Fibroblast of skin of left quadriceps (primary cell): ENCODE results near the gene ACOT8.
"Not testable (repeated sequence)": the region's sequence is repeated elsewhere in the genome, so short reads cannot be mapped to it uniquely, and the experiment has no call there.

Source experiments
- DNase-seq, 2 experiments: peaks; one replicate each; pipeline ENCODE4 v3.0.0-alpha.2; 2013; ENCODE audit warnings: low read depth in 2 of 2

Gene ACOT8

DNA sequence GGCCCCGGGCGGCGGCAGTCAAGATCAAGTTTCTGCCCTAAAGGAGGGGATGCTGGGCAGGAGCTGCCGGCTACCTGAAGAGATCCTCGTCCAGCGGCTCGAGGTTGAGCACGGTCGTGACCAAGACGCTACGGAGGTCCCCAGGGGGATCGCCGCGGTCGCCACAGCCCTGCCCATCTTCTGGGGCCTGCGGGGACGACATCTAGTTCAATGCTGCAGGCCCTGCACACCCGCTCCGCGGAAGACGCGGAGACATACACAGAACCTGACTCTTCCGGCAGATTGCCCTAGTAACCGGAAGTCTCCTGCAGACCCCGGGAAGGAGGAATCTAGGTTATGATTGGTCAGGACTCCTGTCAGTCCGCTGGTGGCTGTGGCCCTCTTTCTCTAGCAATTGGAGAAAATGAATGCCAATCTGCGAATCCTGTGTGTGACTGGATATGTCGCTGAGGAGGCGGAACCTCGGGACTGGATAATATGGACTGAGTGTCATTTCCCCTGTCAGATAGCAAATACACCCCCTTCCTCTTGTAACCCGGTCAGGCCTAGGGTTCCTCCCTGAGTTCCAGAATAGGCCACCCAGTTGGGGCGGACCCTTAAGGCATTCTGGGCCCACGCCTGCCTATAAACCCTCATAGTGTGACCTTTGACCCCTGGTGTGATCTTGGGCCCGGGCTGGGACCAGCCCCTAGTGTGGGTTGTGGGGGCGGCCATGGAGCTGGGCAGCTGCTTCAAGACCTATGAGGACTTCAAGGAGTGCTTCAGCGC lies at the start of gene ACOT8, which contains the start of gene ZSWIM3:
Gene ACOT8, minus strand, starts transcription at position 279 of the 768 bp plus-strand sequence. Its CDS starts 77 bp downstream, at position 202.
Gene ZSWIM3, plus strand, starts transcription at position 501 of the 768 bp plus-strand sequence. Its CDS starts 212 bp downstream, at position 713.
- DNase-seq: peak; percentile 100

- no peak for DNase-seq
Measured at GRCh38 chr20:45905505-45906079, 48.4 kb upstream of the ACOT8 start.

DNA sequence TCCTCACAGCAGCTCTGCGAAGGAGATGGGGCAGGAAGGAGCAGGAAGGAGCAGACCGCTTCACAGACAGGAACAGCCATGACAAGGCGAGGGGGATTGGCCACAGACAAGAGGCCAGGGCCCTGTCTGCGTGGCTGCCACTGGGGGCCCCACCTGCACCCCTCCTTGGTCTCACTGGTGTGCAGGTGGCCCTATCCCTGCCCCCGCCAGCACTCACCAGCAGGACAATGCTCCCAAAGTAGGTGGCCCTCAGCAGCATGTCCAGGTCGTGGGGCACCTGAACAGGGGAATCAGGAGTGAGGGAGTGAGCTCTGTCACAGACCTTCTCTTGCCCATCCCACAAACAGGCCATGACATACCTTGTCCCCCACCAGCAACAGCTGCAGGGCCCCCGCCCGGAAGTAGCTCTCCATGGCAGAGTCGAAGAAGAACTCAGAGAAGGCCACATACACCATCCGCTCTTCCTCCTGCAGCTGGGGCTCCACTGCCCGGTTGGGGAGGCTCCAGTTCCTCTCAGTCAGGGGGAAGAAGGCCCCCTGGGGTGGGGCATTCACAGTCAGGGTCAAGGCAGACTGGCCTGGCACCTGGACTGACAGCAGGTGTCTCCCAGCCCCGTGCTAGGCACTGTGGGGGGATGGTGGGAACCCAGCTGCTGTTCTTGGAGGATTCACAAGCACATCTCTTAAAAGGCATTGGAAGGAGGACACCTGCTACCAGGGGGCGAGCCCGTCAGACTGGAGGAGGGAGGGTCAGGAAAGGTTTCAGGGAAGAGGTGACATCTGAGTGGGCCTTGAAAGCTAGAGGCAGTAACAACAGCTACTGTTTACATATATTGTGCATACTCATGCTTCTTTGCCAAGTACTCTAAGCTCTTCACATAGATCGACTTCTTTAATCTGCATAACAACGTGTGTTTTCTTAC lies 47.7 kb upstream of the ACOT8 start:
- no peak for DNase-seq

DNA sequence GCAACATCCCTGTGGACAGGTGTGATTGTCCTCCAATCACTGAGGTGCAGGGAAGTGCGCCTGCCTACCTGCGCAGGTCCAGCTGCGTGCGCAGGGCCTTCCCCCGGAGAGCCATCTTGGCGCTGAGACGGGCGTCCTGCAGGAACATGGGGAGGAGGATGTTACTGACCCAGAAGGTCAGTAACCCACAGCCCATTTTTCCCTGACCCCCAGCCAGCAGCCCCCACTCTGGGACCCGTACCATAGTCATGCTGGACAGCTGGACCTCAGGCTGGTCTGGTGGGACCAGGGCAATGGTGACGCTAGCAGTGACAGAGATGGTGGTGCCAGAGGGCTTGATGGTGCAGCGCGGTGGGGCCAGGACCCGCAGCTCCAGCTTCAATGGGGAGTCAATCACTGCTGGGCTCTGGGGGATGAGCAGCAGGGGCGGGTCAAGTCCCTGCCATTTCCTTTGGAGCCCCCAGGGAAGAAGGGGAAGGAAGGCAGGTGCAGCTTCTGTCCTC lies 45.1 kb upstream of the ACOT8 start:
- DNase-seq: no peak

GRCh38 chr20:45901332-45901731 lies 44.1 kb upstream of the ACOT8 start:
- not testable (repeated sequence) for DNase-seq

DNA sequence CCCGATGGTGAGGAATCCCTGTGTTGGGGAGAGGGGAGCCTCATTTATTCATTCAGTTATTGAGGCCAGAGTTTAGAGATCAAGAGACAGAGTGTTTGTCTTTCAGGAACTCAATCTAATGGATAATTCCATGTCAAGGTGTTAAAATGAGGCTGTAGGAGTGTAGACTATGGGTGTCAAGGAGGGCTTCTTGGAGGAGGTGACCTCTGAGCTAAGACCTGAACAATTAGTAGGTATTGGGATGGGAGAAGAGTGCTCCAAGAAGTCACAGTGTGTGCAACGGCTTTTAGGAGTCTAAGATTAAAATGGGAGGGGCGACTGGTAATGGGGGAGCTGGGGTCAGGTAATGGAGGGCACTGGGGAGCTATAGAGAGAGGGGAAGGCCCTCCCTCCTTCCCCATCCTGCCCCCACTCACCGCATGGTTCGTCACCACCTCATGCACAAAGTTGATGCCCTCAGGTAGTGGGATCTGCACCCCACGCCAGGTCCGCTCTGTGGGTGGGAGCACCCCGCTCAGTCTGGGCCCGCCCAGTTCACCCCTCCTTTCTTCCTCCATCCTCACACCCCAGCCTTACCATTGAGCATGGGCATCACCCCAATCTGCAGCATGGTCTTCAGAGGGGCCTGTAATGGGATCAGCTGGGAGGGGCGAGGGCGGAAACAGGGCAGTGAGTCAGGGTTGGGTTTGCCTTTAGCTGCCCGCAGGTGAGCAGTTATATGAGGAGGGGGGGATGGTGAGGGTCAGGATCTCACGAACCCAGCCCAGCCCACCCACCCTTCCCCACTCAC lies 42.0 kb upstream of the ACOT8 start:
- no peak for DNase-seq

DNA sequence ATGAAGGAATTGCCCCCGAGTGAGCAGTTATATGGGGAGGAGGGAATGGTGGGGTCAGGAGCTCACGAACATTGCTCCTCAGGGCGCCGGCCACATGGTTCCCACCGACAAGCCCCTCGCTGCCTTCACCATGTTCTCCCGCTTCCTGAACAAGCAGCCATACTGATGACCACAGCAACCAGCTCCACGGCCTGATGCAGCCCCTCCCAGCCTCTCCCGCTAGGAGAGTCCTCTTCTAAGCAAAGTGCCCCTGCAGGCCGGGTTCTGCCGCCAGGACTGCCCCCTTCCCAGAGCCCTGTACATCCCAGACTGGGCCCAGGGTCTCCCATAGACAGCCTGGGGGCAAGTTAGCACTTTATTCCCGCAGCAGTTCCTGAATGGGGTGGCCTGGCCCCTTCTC lies 41.1 kb upstream of the ACOT8 start:
- DNase-seq: no peak

DNA sequence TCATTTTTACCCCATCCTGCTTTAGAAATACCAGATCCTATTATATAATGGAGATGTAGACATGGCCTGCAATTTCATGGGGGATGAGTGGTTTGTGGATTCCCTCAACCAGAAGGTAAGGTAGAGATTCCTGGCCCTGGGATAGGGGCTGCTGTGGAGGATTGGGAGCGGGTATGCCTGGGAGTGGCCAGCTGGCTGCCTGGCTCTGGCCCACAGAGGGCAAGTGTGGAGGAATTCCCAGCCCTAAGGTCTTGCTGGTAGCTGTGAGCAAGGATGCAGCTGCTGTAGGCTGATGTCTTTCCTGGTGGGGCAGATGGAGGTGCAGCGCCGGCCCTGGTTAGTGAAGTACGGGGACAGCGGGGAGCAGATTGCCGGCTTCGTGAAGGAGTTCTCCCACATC lies 40.5 kb upstream of the ACOT8 start:
- DNase-seq: no peak

DNA sequence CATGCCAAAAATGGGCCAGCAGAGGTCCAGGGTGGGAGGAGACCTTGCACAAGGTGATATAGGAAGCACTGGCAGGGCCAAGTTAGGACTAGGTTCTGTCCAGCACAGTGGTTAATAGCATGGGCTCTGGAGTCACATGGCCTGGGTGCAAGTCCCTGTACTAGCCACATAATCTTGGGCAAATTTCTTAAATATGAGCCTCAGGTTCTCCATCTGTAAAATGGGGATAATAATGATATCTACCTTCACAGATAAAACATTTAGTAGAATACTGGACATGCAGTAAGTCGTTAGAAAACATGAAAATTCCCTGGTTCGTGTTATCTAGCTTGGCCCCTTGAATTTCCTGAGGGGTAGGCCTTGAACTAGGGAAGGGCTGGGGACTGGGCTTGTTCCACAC lies 40.1 kb upstream of the ACOT8 start:
- no peak for DNase-seq

GRCh38 chr20:45896641-45897161 lies 39.5 kb upstream of the ACOT8 start:
- no peak for DNase-seq

- no peak for DNase-seq
Measured at GRCh38 chr20:45894797-45895196, 37.6 kb upstream of the ACOT8 start.

DNA sequence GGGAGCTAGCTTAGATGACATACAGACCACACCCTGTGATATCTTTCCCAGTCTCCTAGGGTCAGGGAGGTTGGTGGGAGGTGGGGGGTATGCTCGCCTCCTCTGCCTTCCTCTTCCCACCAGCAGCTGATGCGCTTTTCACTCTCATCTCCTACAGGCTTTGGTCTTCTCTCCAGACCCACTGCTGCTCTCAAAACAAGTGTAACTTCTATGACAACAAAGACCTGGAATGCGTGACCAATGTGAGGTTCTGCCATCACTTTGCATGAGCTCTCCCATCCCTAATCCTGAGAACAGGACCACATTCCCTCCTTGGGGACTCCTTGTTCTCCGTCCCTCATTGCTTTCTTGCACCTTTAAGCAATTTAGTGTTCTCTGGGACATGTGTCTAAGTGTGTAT lies 36.6 kb upstream of the ACOT8 start:
- DNase-seq: no peak

GRCh38 chr20:45892828-45893500 lies 35.8 kb upstream of the ACOT8 start:
- DNase-seq: no peak

- no peak for DNase-seq
Measured at GRCh38 chr20:45892049-45892825, 35.0 kb upstream of the ACOT8 start.

DNA sequence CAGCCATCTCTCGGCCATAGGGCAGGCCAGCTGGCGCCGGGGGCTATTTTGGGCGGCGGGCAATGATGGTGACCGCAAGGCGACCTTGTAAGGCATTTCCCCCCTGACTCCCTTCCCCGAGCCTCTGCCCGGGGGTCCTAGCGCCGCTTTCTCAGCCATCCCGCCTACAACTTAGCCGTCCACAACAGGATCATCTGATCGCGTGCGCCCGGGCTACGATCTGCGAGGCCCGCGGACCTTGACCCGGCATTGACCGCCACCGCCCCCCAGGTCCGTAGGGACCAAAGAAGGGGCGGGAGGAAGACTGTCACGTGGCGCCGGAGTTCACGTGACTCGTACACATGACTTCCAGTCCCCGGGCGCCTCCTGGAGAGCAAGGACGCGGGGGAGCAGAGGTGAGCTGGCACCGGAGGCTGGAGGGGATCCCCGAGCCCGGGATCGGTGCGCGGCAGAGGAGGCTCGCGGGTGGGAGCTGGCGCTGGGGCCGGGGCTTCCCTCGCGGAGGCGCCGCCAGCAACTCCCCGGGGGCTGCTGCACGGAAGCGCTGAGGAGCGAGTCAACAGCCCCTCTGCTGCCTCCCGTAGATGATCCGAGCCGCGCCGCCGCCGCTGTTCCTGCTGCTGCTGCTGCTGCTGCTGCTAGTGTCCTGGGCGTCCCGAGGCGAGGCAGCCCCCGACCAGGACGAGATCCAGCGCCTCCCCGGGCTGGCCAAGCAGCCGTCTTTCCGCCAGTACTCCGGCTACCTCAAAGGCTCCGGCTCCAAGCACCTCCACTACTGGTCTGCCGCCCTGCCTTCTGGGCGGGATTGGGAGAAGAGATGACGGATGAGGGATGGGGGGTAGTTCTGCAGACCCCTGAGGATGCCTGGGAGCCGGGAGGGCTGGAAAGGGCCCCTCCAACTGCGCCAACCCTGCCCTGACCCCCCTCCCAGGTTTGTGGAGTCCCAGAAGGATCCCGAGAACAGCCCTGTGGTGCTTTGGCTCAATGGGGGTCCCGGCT lies 34.1 kb upstream of the ACOT8 start, which contains the start of the genes CTSA and NEURL2:
Gene CTSA, plus strand, starts transcription at position 351 of the 999 bp plus-strand sequence. Its CDS starts 234 bp downstream, at position 585.
Gene NEURL2, minus strand, starts transcription at position 224 of the 999 bp plus-strand sequence. Its CDS starts 217 bp downstream, at position 7.
- DNase-seq: peak; percentile 83

DNA sequence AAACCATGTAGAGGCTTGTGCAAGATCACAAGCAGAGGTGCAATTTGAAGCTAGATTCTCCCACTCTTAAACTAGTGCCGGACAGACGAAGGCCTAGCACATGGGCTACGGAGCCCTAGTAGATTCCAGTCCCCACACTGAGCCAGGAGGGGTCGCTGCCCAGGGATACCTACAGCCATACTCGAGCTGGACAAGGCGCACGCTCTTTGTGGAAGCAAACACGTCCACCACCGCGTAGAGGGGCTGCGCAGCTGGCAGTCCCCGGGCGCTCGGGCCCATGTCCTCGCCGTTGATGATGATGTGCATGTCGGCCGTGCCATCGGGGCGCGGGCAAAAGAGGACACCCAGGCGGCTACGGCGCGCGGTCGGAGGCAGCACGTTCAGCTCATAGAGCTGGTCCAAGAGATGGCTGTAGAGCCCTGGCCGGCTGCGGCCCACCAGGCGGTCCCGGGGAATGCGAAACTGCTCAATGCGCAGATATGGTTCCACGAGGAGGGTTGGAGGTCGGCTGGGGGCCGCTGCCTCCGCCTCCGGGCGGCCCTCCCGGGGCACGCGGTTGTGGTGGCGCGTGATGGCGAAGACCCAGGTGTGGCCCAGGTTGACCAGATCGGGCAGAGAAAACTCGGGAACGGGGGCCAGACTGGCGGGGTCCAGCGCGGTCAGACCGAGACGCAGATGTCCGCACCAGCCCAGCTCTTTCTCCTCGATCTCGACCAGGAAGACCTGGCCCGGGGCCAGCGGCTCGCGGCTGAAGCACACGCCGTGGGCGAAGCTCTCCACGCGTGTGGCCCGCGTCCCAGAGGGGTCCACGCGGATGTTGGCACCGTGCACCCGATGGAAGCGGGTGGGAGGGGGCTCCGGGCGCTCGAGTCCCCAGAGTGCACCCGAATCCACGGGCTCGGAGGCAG lies 33.1 kb upstream of the ACOT8 start:
- DNase-seq: peak in 1 of 2 experiments; percentile 48

- no peak for DNase-seq
Measured at GRCh38 chr20:45888681-45889080, 31.5 kb upstream of the ACOT8 start.
